ENCODE measurements around the gene EXOC1L.

Gene EXOC1L

DNA sequence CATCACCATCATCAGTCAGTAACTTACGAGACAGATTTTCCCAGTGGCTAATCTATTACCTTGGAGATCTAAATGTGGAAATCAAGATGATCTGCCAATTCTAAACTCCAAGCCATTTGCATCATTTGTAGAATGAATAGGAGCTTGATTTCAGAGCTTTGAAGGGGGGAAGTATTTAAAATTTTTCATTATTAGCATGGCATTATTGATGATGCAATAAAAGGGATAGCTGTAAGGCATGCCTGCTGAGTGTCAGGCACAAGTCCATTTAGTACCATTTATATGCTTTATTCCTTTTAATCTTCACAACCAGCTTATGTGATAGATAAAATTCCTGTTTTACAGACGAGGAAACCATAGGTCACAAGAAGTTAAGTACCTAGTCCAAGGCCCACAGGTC, 5.3 kb downstream of the EXOC1L start (continued):
- TF ChIP-seq ZNF626 (tag by site-specific recombination; IDR thresholded peaks at IDR 0.05), result no peak

- Histone ChIP-seq H3K4me1 (ENCODE audit: control insufficient read depth, insufficient read depth, low read length) (no peaks in the 10 kb centered on the region), H3K27ac (ENCODE audit: extremely low read depth, low read depth, low read length) (no peak overlapping the region), H3K4me3 (ENCODE audit: low read depth, low read length) (no peak overlapping the region), H3K9me3 (ENCODE audit: control insufficient read depth, insufficient read depth, low read depth, low read length) (no peaks in the 10 kb centered on the region), H3K36me3 (ENCODE audit: control insufficient read depth in 2 of 2, insufficient read depth in 1 of 2, low read length in 2 of 2) (no peaks in the 10 kb centered on the region)
- ChIA-PET CTCF (interaction anchor here (0.7 kb wide), 1 partner anchor 43 kb away, joined by 3 read pairs; no protein-coding TSS in a partner anchor), POLR2A (no interaction called here)
- TF ChIP-seq RBAK (tag by site-specific recombination; IDR thresholded peaks at IDR 0.05), result no peak
- no peak for TF ChIP-seq SETDB1 (IDR thresholded peaks at IDR 0.05; ENCODE audit: insufficient read length, low read length)
- TF ChIP-seq ZNF16 (tag by site-specific recombination; IDR thresholded peaks at IDR 0.05; ENCODE audit: low read depth), result no peak
- no peak for TF ChIP-seq KLF9 (tag by site-specific recombination; IDR thresholded peaks at IDR 0.05; ENCODE audit: low read depth)
- TF ChIP-seq ZNF23 (tag by site-specific recombination; IDR thresholded peaks at IDR 0.05; ENCODE audit: borderline replicate concordance), result no peak
- TF ChIP-seq, protein P1, sequence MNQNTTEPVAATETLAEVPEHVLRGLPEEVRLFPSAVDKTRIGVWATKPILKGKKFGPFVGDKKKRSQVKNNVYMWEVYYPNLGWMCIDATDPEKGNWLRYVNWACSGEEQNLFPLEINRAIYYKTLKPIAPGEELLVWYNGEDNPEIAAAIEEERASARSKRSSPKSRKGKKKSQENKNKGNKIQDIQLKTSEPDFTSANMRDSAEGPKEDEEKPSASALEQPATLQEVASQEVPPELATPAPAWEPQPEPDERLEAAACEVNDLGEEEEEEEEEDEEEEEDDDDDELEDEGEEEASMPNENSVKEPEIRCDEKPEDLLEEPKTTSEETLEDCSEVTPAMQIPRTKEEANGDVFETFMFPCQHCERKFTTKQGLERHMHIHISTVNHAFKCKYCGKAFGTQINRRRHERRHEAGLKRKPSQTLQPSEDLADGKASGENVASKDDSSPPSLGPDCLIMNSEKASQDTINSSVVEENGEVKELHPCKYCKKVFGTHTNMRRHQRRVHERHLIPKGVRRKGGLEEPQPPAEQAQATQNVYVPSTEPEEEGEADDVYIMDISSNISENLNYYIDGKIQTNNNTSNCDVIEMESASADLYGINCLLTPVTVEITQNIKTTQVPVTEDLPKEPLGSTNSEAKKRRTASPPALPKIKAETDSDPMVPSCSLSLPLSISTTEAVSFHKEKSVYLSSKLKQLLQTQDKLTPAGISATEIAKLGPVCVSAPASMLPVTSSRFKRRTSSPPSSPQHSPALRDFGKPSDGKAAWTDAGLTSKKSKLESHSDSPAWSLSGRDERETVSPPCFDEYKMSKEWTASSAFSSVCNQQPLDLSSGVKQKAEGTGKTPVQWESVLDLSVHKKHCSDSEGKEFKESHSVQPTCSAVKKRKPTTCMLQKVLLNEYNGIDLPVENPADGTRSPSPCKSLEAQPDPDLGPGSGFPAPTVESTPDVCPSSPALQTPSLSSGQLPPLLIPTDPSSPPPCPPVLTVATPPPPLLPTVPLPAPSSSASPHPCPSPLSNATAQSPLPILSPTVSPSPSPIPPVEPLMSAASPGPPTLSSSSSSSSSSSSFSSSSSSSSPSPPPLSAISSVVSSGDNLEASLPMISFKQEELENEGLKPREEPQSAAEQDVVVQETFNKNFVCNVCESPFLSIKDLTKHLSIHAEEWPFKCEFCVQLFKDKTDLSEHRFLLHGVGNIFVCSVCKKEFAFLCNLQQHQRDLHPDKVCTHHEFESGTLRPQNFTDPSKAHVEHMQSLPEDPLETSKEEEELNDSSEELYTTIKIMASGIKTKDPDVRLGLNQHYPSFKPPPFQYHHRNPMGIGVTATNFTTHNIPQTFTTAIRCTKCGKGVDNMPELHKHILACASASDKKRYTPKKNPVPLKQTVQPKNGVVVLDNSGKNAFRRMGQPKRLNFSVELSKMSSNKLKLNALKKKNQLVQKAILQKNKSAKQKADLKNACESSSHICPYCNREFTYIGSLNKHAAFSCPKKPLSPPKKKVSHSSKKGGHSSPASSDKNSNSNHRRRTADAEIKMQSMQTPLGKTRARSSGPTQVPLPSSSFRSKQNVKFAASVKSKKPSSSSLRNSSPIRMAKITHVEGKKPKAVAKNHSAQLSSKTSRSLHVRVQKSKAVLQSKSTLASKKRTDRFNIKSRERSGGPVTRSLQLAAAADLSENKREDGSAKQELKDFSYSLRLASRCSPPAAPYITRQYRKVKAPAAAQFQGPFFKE (tag by site-specific recombination; IDR thresholded peaks at IDR 0.05; ENCODE audit: borderline replicate concordance), result no peak
- no peak for TF ChIP-seq ZNF48 (tag by site-specific recombination; IDR thresholded peaks at IDR 0.05)
- no peak for TF ChIP-seq ZNF248 (tag by site-specific recombination; IDR thresholded peaks at IDR 0.05)
- TF ChIP-seq ZNF132 (tag by site-specific recombination; IDR thresholded peaks at IDR 0.05; ENCODE audit: borderline replicate concordance), result no peak
- TF ChIP-seq, protein P2, sequence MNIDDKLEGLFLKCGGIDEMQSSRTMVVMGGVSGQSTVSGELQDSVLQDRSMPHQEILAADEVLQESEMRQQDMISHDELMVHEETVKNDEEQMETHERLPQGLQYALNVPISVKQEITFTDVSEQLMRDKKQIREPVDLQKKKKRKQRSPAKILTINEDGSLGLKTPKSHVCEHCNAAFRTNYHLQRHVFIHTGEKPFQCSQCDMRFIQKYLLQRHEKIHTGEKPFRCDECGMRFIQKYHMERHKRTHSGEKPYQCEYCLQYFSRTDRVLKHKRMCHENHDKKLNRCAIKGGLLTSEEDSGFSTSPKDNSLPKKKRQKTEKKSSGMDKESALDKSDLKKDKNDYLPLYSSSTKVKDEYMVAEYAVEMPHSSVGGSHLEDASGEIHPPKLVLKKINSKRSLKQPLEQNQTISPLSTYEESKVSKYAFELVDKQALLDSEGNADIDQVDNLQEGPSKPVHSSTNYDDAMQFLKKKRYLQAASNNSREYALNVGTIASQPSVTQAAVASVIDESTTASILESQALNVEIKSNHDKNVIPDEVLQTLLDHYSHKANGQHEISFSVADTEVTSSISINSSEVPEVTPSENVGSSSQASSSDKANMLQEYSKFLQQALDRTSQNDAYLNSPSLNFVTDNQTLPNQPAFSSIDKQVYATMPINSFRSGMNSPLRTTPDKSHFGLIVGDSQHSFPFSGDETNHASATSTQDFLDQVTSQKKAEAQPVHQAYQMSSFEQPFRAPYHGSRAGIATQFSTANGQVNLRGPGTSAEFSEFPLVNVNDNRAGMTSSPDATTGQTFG (tag by site-specific recombination; IDR thresholded peaks at IDR 0.05; ENCODE audit: borderline replicate concordance), result no peak
- no peak for TF ChIP-seq ZNF580 (tag by site-specific recombination; IDR thresholded peaks at IDR 0.05)
- TF ChIP-seq GLIS1 (tag by site-specific recombination; IDR thresholded peaks at IDR 0.05), result no peak
- TF ChIP-seq ZFP3 (tag by site-specific recombination; IDR thresholded peaks at IDR 0.05; ENCODE audit: low read depth), result no peak
- TF ChIP-seq GFI1B (tag by site-specific recombination; IDR thresholded peaks at IDR 0.05), result no peak
- TF ChIP-seq ZNF138 (tag by site-specific recombination; IDR thresholded peaks at IDR 0.05; ENCODE audit: borderline replicate concordance), result no peak
- no peak for TF ChIP-seq ZNF621 (tag by site-specific recombination; IDR thresholded peaks at IDR 0.05)
- no peak for TF ChIP-seq IKZF3 (tag by site-specific recombination; IDR thresholded peaks at IDR 0.05)
- no peak for TF ChIP-seq ZNF791 (tag by site-specific recombination; IDR thresholded peaks at IDR 0.05)
- TF ChIP-seq ZNF416 (tag by site-specific recombination; IDR thresholded peaks at IDR 0.05), result no peak
Observed at GRCh38 chr4:55826986-55827385, 7.4 kb downstream of the EXOC1L start.
